ENCODE results near the gene NTM. TPM values are rescaled to one million over a fixed set of nuclear protein-coding genes. Genes with fewer than 3 reads are reported as not detected.

Gene NTM
- polyA plus RNA-seq, 1 donor from 2014 or later, result not detected

GRCh38 chr11:132095230-132096131 lies 725.1 kb downstream of the NTM start:
- H3K4me1 Mint-ChIP-seq, result peaks cover 0 to 3% (median 0%) of the 10 kb centered on the region in 3 donors
- H3K27me3 Mint-ChIP-seq, result peaks cover 1% of the 10 kb centered on the region
- H3K4me3 Mint-ChIP-seq, result peak overlapping the region in 1 of 4 donors; percentile 38
- H3K36me3 Mint-ChIP-seq, result no peaks in the 10 kb centered on the region
- H3K27ac Mint-ChIP-seq, result no peak overlapping the region
- H3K9me3 Mint-ChIP-seq, result peaks cover 6 to 10% (median 6%) of the 10 kb centered on the region in 3 donors

GRCh38 chr11:132096132-132096825 lies 725.9 kb downstream of the NTM start:
- H3K9me3 Mint-ChIP-seq, result peaks cover 5 to 9% (median 6%) of the 10 kb centered on the region in 3 donors
- peaks cover 1% of the 10 kb centered on the region for H3K27me3 Mint-ChIP-seq
- H3K4me1 Mint-ChIP-seq, result peaks cover 0 to 3% (median 0%) of the 10 kb centered on the region in 3 donors
- no peaks in the 10 kb centered on the region for H3K36me3 Mint-ChIP-seq
- H3K27ac Mint-ChIP-seq, result peak overlapping the region in 1 of 3 donors; percentile 12
- no peak overlapping the region for H3K4me3 Mint-ChIP-seq

GRCh38 chr11:132099692-132100091 lies 729.3 kb downstream of the NTM start:
- no peak overlapping the region for H3K4me3 Mint-ChIP-seq
- no peak overlapping the region for H3K27ac Mint-ChIP-seq
- no peaks in the 10 kb centered on the region for H3K36me3 Mint-ChIP-seq
- H3K4me1 Mint-ChIP-seq, result peaks cover 0 to 5% (median 0%) of the 10 kb centered on the region in 3 donors
- peaks cover 6 to 10% (median 6%) of the 10 kb centered on the region in 3 donors for H3K9me3 Mint-ChIP-seq
- peaks cover 1% of the 10 kb centered on the region for H3K27me3 Mint-ChIP-seq

DNA sequence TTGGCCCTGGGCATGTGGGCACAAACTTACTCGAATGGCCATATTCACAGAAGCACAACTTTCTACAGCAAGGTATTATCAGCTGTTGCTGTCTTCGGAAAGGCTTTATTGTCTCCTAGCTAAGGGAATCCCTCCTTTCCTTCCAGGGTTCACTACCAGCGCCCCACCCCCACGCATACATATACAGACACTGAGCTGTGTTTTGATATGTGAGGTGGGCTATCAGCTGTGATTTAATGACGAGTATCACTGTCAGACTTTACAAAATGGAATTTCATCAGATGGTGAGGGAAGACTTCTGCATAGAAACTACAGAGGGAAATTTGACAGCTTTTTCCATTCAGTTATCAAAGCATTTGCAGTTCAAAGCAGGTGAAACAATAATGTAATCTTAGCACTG lies 730.2 kb downstream of the NTM start:
- Mint-ChIP-seq H3K4me1 (peaks cover 0 to 5% (median 0%) of the 10 kb centered on the region in 3 donors), H3K27me3 (no peaks in the 10 kb centered on the region), H3K36me3 (no peaks in the 10 kb centered on the region), H3K27ac (no peak overlapping the region), H3K9me3 (peaks cover 6 to 8% (median 8%) of the 10 kb centered on the region in 3 donors), H3K4me3 (no peak overlapping the region)

GRCh38 chr11:132101881-132102280 lies 731.5 kb downstream of the NTM start:
- Mint-ChIP-seq H3K9me3 (peaks cover 6 to 8% (median 8%) of the 10 kb centered on the region in 3 donors), H3K4me1 (peaks cover 0 to 5% (median 0%) of the 10 kb centered on the region in 3 donors), H3K27ac (no peak overlapping the region)

DNA sequence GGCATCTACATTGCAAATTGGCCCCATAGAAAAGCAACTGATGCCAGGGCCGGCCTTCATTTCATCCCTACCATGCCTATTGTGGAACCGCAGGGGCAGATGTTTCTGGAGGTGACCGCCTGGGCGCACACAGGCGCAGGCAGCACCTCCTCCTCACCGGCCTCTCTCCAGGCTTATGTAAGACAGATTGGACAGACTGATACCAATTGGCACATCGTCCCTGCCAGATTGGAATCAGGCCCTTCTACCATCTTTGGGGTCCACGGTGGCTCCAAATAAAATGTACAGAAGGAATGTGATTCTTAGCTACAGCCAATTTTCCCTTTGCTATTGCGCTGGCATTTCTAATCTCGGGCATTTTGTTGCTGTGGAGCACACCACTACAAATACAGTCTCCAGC lies 732.6 kb downstream of the NTM start:
- Mint-ChIP-seq H3K4me1 (peaks cover 0 to 5% (median 0%) of the 10 kb centered on the region in 3 donors), H3K9me3 (peaks cover 4 to 11% (median 9%) of the 10 kb centered on the region in 3 donors), H3K36me3 (no peaks in the 10 kb centered on the region), H3K27ac (no peak overlapping the region), H3K27me3 (no peaks in the 10 kb centered on the region), H3K4me3 (no peak overlapping the region)

More at GRCh38 chr11:132101881-132102280, 731.5 kb downstream of the NTM start:
- Mint-ChIP-seq H3K27me3 (no peaks in the 10 kb centered on the region), H3K4me3 (no peak overlapping the region), H3K36me3 (no peaks in the 10 kb centered on the region)

GRCh38 chr11:132106096-132106982 lies 735.9 kb downstream of the NTM start:
- H3K27ac Mint-ChIP-seq, result no peak overlapping the region
- no peaks in the 10 kb centered on the region for H3K36me3 Mint-ChIP-seq
- H3K9me3 Mint-ChIP-seq, result peaks cover 0 to 9% (median 7%) of the 10 kb centered on the region in 3 donors
- peaks cover 0 to 4% (median 0%) of the 10 kb centered on the region in 3 donors for H3K4me1 Mint-ChIP-seq
- no peaks in the 10 kb centered on the region for H3K27me3 Mint-ChIP-seq
- H3K4me3 Mint-ChIP-seq, result no peak overlapping the region

DNA sequence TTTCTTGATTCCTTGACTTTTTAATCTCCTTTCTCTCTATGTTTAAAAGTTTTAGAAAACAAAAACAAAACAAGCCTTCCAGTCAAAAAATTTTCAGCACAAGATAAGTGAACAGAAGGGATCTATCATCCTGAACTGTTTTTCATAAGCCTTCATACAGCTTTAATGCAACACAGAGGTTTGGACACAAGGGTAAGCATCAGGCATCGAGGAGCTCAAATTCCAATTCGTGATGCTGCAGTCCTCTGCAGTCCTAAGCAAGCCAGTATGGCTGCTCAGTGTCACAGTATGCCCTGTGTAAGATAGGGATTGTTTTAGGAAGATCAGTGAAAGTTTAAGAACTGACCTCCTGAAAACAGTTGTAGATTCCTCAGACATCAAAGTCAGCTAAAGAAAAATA lies 740.9 kb downstream of the NTM start:
- no peak overlapping the region for H3K27ac Mint-ChIP-seq

DNA sequence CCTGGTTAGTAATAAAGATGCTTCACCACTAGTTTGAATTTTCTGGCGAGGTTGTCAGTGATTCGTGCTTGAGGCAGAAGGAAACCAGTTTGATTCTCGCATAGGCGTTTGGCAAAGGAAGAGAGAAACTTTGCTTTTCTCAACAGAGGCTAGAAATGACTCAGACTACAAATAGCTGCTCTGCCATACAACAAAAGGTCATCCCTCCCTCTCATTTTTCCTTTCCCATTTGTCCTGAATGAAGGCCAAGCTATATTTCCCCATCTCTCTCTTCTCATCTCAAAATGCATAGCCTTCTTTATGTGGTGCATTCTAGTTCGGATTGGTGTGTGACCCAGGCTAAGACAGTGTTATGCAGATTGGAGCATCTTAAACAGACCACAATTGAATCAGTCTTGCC lies 741.4 kb downstream of the NTM start:
- H3K4me1 Mint-ChIP-seq, result peaks cover 0 to 1% (median 0%) of the 10 kb centered on the region in 3 donors
- no peak overlapping the region for H3K27ac Mint-ChIP-seq
- peak overlapping the region in 1 of 4 donors; percentile 14 for H3K4me3 Mint-ChIP-seq
- no peaks in the 10 kb centered on the region for H3K27me3 Mint-ChIP-seq
- H3K9me3 Mint-ChIP-seq, result peaks cover 3 to 8% (median 8%) of the 10 kb centered on the region in 3 donors
- H3K36me3 Mint-ChIP-seq, result no peaks in the 10 kb centered on the region

More for the DNA sequence above, 740.9 kb downstream of the NTM start:
- no peak overlapping the region for H3K4me3 Mint-ChIP-seq
- H3K9me3 Mint-ChIP-seq, result peaks cover 3 to 8% (median 8%) of the 10 kb centered on the region in 3 donors
- H3K36me3 Mint-ChIP-seq, result no peaks in the 10 kb centered on the region
- H3K27me3 Mint-ChIP-seq, result no peaks in the 10 kb centered on the region
- H3K4me1 Mint-ChIP-seq, result peaks cover 0 to 1% (median 0%) of the 10 kb centered on the region in 3 donors

DNA sequence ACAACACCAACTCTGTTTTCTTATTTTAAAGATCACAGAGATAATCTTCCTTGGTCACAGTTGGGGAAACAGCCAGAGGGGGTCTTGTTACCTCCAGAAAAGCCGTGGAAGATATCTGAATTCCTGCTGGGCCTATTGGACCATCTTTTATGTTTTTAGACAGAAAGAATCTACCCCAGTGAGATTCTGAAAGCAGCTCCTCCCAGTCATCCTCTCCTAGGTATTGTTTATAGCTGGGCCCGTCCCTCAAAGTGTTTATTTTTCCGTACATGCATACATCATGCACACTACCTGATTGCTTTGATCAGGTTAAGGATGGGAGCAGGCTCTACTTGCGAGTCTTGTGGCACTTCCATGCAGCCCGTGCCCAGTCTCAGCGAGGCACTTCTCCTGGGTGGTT lies 742.4 kb downstream of the NTM start:
- Mint-ChIP-seq H3K27ac (no peak overlapping the region), H3K9me3 (peaks cover 3 to 7% (median 5%) of the 10 kb centered on the region in 3 donors), H3K36me3 (no peaks in the 10 kb centered on the region), H3K4me1 (peaks cover 0 to 1% (median 0%) of the 10 kb centered on the region in 3 donors), H3K4me3 (no peak overlapping the region), H3K27me3 (no peaks in the 10 kb centered on the region)

- no peaks in the 10 kb centered on the region for H3K36me3 Mint-ChIP-seq
- peaks cover 0 to 4% (median 3%) of the 10 kb centered on the region in 3 donors for H3K9me3 Mint-ChIP-seq
- H3K27me3 Mint-ChIP-seq, result no peaks in the 10 kb centered on the region
- no peak overlapping the region for H3K27ac Mint-ChIP-seq
- no peak overlapping the region for H3K4me3 Mint-ChIP-seq
- H3K4me1 Mint-ChIP-seq, result peaks cover 0 to 1% (median 0%) of the 10 kb centered on the region in 3 donors
These were observed 743.8 kb downstream of the NTM start for GRCh38 chr11:132114185-132114584.

DNA sequence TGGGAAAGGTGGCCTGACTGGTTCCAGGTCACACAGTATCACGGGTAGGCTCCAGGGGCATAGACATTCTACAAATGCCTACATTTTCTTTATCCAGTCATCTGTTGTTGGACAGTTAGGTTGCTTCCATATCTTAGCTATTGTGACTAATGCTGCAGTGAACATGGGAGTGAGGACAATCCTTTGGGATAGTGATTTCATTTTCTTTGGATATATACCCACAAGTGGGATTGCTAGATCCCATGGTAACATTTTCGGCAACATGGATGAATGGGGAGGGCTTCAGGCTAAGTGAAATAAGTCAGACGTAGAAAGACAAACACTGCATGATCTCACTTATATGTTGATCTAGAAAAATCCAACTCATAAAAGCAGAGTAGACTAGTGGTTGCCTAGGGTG lies 744.3 kb downstream of the NTM start:
- H3K4me3 Mint-ChIP-seq, result no peak overlapping the region
- peaks cover 0 to 1% (median 0%) of the 10 kb centered on the region in 3 donors for H3K4me1 Mint-ChIP-seq
- no peaks in the 10 kb centered on the region for H3K27me3 Mint-ChIP-seq
- no peak overlapping the region for H3K27ac Mint-ChIP-seq
- peaks cover 0 to 4% (median 3%) of the 10 kb centered on the region in 3 donors for H3K9me3 Mint-ChIP-seq
- H3K36me3 Mint-ChIP-seq, result no peaks in the 10 kb centered on the region

DNA sequence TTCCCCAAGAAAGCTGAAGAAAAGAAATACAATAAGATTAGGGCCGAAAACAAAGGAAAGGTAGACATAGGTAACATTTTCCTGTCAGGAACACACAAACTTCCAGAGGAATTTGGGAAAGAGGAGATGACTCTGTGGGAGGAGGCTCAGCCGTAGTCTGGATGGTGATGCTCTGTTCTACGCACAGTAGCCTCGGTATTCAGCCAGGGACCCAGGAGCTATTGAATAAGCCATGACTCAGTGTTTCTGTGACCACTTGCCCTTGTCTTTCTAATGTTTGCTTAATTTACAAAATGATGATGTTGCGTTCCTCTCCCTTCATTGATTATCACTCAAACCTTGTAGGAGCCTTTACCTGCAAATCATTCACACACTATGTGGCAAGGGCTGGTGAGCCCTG lies 745.0 kb downstream of the NTM start:
- Mint-ChIP-seq H3K27me3 (no peaks in the 10 kb centered on the region), H3K9me3 (peaks cover 0 to 4% (median 3%) of the 10 kb centered on the region in 3 donors), H3K36me3 (no peaks in the 10 kb centered on the region), H3K4me3 (no peak overlapping the region), H3K4me1 (peaks cover 0 to 1% (median 0%) of the 10 kb centered on the region in 3 donors), H3K27ac (no peak overlapping the region)

DNA sequence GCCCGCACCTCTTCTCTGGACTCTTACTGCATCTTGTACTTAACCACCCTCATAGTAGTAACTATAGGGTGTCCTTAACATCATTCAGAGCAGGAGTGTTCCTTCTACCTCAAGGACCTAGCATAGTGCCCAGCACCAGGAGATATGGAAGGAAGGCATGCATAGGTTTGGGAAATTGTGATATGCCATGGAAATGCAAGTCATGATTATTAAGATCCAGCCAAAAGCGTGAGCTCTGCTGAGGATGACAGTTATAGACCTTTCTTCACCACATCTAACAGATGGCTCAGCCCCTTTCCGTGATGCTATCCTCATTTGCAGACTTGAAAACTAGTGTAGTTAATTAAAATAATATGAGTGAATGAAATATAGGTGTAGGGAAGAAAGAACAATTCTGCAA lies 746.1 kb downstream of the NTM start:
- no peak overlapping the region for H3K27ac Mint-ChIP-seq
- peaks cover 0 to 4% (median 3%) of the 10 kb centered on the region in 3 donors for H3K9me3 Mint-ChIP-seq
- H3K36me3 Mint-ChIP-seq, result no peaks in the 10 kb centered on the region
- no peak overlapping the region for H3K4me3 Mint-ChIP-seq
- no peaks in the 10 kb centered on the region for H3K27me3 Mint-ChIP-seq
- peaks cover 0 to 1% (median 0%) of the 10 kb centered on the region in 3 donors for H3K4me1 Mint-ChIP-seq

Measured in IgD-negative memory B cell (primary cell).